ENCODE data around the gene PTCH1. TPM values are rescaled to one million over a fixed set of nuclear protein-coding genes. Genes with fewer than 3 reads are reported as not detected.

PTCH1 gene
- total RNA-seq, 2 experiments from 2014 or later: 3.4 to 4.0 TPM

- intact Hi-C loops (cut with micrococcal nuclease): no loop called here
- CTCF ChIA-PET: interaction anchor here (0.6 kb wide), 1 partner anchor 46 kb away, joined by 5 read pairs; no protein-coding TSS in a partner anchor
- peaks cover 19% of the 10 kb centered on the region for H3K27me3 Mint-ChIP-seq (ENCODE audit: low read depth)
- H3K27ac Mint-ChIP-seq: no peak overlapping the region
- H3K4me3 Mint-ChIP-seq: no peak overlapping the region
- no peaks in the 10 kb centered on the region for H3K9me3 Mint-ChIP-seq
- no peaks in the 10 kb centered on the region for H3K4me1 Mint-ChIP-seq (ENCODE audit: low read depth)
- no peak for DNase-seq
- no peaks in the 10 kb centered on the region for H3K36me3 Mint-ChIP-seq (ENCODE audit: low read depth)
Measured at GRCh38 chr9:95528908-95529502, 12.2 kb upstream of the PTCH1 start.

GRCh38 chr9:95522871-95523370 lies 6.2 kb upstream of the PTCH1 start:
- intact Hi-C loops (cut with micrococcal nuclease): no loop called here
- H3K36me3 Mint-ChIP-seq (ENCODE audit: low read depth): no peaks in the 10 kb centered on the region
- no peak overlapping the region for H3K27ac Mint-ChIP-seq
- no peaks in the 10 kb centered on the region for H3K4me1 Mint-ChIP-seq (ENCODE audit: low read depth)
- CTCF ChIA-PET: no interaction called here
- H3K4me3 Mint-ChIP-seq: no peak overlapping the region
- DNase-seq: no peak
- peaks cover 10% of the 10 kb centered on the region for H3K27me3 Mint-ChIP-seq (ENCODE audit: low read depth)
- H3K9me3 Mint-ChIP-seq: peaks cover 6% of the 10 kb centered on the region

GRCh38 chr9:95521699-95522098 lies 4.9 kb upstream of the PTCH1 start:
- peaks cover 8% of the 10 kb centered on the region for H3K27me3 Mint-ChIP-seq (ENCODE audit: low read depth)
- DNase-seq: no peak
- CTCF ChIA-PET: interaction anchor here (1.1 kb wide), 1 partner anchor 10 kb away, joined by 3 read pairs; no protein-coding TSS in a partner anchor
- no peak overlapping the region for H3K27ac Mint-ChIP-seq
- peaks cover 6% of the 10 kb centered on the region for H3K9me3 Mint-ChIP-seq
- no peaks in the 10 kb centered on the region for H3K4me1 Mint-ChIP-seq (ENCODE audit: low read depth)
- no peak overlapping the region for H3K4me3 Mint-ChIP-seq
- intact Hi-C loops (cut with micrococcal nuclease): no loop called here
- no peaks in the 10 kb centered on the region for H3K36me3 Mint-ChIP-seq (ENCODE audit: low read depth)

DNA sequence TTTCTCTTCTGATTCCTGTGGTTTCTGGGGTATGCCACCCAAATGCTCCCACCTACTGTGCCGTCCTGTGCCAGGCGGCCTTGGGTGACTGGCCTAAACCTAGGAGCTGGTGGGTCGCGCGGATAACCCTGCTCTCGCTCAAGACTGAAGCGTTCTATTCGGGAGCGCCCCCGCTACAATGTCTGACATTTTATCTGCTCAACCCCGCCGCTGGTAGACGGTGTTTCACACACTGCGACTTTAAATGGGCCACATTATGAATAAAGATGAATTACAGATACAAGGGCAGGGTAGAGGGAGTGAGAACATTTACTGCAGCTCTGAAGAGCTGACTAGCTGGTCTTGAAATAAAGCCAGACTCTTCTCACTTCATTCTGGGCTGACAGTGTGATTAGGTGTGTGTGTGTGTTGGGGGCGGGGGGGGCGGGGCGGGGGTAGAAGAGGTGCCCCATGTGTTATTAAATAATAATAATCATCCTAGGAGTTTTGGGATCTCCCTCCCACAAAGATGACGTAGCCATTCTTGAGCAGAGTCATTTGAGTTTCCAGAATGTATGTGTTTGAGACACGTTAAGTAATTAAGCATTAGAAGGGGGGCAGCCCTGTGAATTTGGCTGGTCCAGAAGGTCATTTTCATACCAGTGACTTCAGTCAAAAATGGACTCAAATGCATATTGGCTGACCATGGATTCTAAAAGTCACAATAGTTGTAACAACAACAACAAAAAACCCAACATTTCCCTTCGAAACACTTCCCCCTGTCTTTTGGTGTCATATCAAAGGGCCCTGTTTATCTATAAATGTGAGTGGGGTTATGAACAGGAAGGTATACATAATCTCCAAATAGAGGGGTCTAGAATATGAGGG lies 1.0 kb upstream of the PTCH1 start:
- H3K36me3 Mint-ChIP-seq (ENCODE audit: low read depth): peaks cover 2% of the 10 kb centered on the region
- no peak for DNase-seq
- peak overlapping the region; percentile 10 for H3K4me3 Mint-ChIP-seq
- intact Hi-C loops (cut with micrococcal nuclease): loop anchor here (10.0 kb wide), 1 partner anchor 793 kb away; the partner anchor contains the start of gene AOPEP
- peaks cover 12% of the 10 kb centered on the region for H3K4me1 Mint-ChIP-seq (ENCODE audit: low read depth)
- H3K27ac Mint-ChIP-seq: no peak overlapping the region
- H3K9me3 Mint-ChIP-seq: peaks cover 4% of the 10 kb centered on the region
- H3K27me3 Mint-ChIP-seq (ENCODE audit: low read depth): peaks cover 16% of the 10 kb centered on the region
- CTCF ChIA-PET: no interaction called here

- peaks cover 16% of the 10 kb centered on the region for H3K27me3 Mint-ChIP-seq (ENCODE audit: low read depth)
- intact Hi-C loops (cut with micrococcal nuclease): loop anchor here (10.0 kb wide), 1 partner anchor 791 kb away; the partner anchor contains the start of gene AOPEP
- H3K4me3 Mint-ChIP-seq: peak overlapping the region; percentile 93
- peaks cover 4% of the 10 kb centered on the region for H3K36me3 Mint-ChIP-seq (ENCODE audit: low read depth)
- peaks cover 4% of the 10 kb centered on the region for H3K9me3 Mint-ChIP-seq
- H3K27ac Mint-ChIP-seq: peak overlapping the region; percentile 44
- CTCF ChIA-PET: interaction anchor here (0.6 kb wide), 1 partner anchor 388 kb away, joined by 3 read pairs; no protein-coding TSS in a partner anchor
- DNase-seq: no peak
- peaks cover 20% of the 10 kb centered on the region for H3K4me1 Mint-ChIP-seq (ENCODE audit: low read depth)
Measured at GRCh38 chr9:95516221-95516733, 494 bp downstream of the PTCH1 start.

GRCh38 chr9:95515272-95516113 lies 1.3 kb downstream of the PTCH1 start:
- H3K27me3 Mint-ChIP-seq (ENCODE audit: low read depth): peaks cover 16% of the 10 kb centered on the region
- H3K9me3 Mint-ChIP-seq: peaks cover 4% of the 10 kb centered on the region
- H3K27ac Mint-ChIP-seq: no peak overlapping the region
- peaks cover 20% of the 10 kb centered on the region for H3K4me1 Mint-ChIP-seq (ENCODE audit: low read depth)
- intact Hi-C loops (cut with micrococcal nuclease): loop anchor here (10.0 kb wide), 1 partner anchor 791 kb away; the partner anchor contains the start of gene AOPEP
- peaks cover 4% of the 10 kb centered on the region for H3K36me3 Mint-ChIP-seq (ENCODE audit: low read depth)
- CTCF ChIA-PET: interaction anchor here (0.6 to 1.0 kb wide), 2 partner anchors 21 to 388 kb away, joined by 3 read pairs; no protein-coding TSS in a partner anchor
- H3K4me3 Mint-ChIP-seq: peak overlapping the region; percentile 62
- peak; percentile 69 for DNase-seq

DNA sequence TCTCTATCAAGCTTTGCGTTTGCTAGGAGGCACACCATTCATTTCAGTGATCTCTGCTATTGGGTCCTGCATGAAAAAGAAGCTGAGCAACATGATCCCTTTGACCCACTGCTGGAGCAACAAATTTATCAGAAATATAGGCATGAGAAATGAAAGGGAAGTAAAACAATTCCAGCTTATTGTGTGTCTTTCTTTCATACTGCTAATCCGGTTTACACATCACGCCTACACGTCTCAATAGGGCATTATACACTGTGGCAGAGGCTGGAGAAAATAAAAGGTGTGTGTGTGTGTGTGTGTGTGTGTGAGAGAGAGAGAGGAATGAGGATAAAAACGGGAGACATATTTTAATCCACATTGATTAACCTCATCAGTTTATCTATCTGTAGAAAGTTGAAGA lies 2.4 kb downstream of the PTCH1 start:
- DNase-seq: no peak
- H3K9me3 Mint-ChIP-seq: peaks cover 2% of the 10 kb centered on the region
- peaks cover 16% of the 10 kb centered on the region for H3K27me3 Mint-ChIP-seq (ENCODE audit: low read depth)
- CTCF ChIA-PET: interaction anchor here (0.6 to 1.3 kb wide), 3 partner anchors 19 to 386 kb away, joined by 3 to 4 read pairs (median 3); no protein-coding TSS in a partner anchor
- H3K4me3 Mint-ChIP-seq: no peak overlapping the region
- H3K36me3 Mint-ChIP-seq (ENCODE audit: low read depth): peaks cover 4% of the 10 kb centered on the region
- H3K27ac Mint-ChIP-seq: no peak overlapping the region
- intact Hi-C loops (cut with micrococcal nuclease): loop anchor here (5.0 to 10.0 kb wide), 3 partner anchors 543 to 1347 kb away; partner anchors contain the start of gene AOPEP
- peaks cover 25% of the 10 kb centered on the region for H3K4me1 Mint-ChIP-seq (ENCODE audit: low read depth)

- CTCF ChIA-PET: interaction anchor here (0.6 to 1.3 kb wide), 2 partner anchors 116 to 386 kb away, joined by 3 to 4 read pairs; no protein-coding TSS in a partner anchor
- peaks cover 25% of the 10 kb centered on the region for H3K4me1 Mint-ChIP-seq (ENCODE audit: low read depth)
Measured at GRCh38 chr9:95513711-95514110, 3.1 kb downstream of the PTCH1 start.

GRCh38 chr9:95512709-95513095 lies 4.1 kb downstream of the PTCH1 start:
- Mint-ChIP-seq H3K4me3 (peak overlapping the region; percentile 91), H3K27me3 (ENCODE audit: low read depth) (peaks cover 18% of the 10 kb centered on the region), H3K4me1 (ENCODE audit: low read depth) (peaks cover 25% of the 10 kb centered on the region), H3K9me3 (no peaks in the 10 kb centered on the region), H3K36me3 (ENCODE audit: low read depth) (peaks cover 4% of the 10 kb centered on the region), H3K27ac (no peak overlapping the region)
- no peak for DNase-seq
- CTCF ChIA-PET: interaction anchor here (1.2 kb wide), 1 partner anchor 9 kb away, joined by 3 read pairs; no protein-coding TSS in a partner anchor
- intact Hi-C loops (cut with micrococcal nuclease): loop anchor here (1.0 to 10.0 kb wide), 4 partner anchors 212 to 1345 kb away; partner anchors contain the start of gene AOPEP

More at GRCh38 chr9:95513711-95514110, 3.1 kb downstream of the PTCH1 start:
- Mint-ChIP-seq H3K36me3 (ENCODE audit: low read depth) (peaks cover 4% of the 10 kb centered on the region), H3K4me3 (no peak overlapping the region), H3K9me3 (peaks cover 1% of the 10 kb centered on the region), H3K27ac (no peak overlapping the region), H3K27me3 (ENCODE audit: low read depth) (peaks cover 16% of the 10 kb centered on the region)
- intact Hi-C loops (cut with micrococcal nuclease): loop anchor here (5.0 to 10.0 kb wide), 3 partner anchors 544 to 1346 kb away; partner anchors contain the start of gene AOPEP
- DNase-seq: no peak

DNA sequence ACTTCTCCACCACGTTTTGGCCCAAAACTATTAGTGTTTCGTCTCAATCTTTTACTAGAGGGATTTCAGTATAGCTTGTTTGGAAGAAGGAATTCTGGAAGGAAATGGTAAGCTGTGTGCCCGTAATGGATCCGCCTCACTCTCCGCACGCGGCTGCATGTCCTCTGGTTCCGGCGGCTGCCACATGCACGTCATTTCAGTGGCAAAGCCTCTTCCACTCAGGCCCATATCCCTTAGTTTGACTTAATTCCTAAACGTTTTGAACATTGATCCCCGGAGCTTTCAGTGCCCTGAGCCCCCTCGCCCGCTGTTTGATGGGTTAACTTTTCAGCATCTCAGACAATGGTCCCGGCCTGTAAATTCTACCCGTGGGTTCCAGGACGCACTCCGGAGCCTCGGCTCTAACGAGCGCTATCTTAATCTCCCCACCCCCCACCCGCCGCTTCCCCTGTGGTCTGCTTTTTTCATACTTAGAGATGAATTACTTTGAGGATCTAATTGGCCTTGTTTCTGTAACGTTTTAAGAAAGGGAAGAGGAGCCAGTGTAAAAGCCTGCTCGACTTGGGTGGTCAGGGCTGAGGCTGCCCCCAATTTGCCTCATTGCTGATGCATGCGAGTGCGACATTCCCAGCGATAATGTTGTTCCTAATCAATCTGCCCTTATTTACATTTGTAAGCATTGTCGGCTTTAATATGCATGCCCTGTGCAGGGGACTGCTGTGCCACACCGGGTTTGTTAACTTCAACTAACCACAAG lies 4.6 kb downstream of the PTCH1 start:
- Mint-ChIP-seq H3K4me1 (ENCODE audit: low read depth) (peaks cover 25% of the 10 kb centered on the region), H3K27ac (peak overlapping the region; percentile 85), H3K27me3 (ENCODE audit: low read depth) (peaks cover 13% of the 10 kb centered on the region)

More for the DNA sequence above, 4.6 kb downstream of the PTCH1 start:
- intact Hi-C loops (cut with micrococcal nuclease): loop anchor here (1.0 to 10.0 kb wide), 5 partner anchors 212 to 1345 kb away; partner anchors contain the start of gene AOPEP
- CTCF ChIA-PET: interaction anchor here (1.2 kb wide), 1 partner anchor 10 kb away, joined by 3 read pairs; no protein-coding TSS in a partner anchor
- Mint-ChIP-seq H3K4me3 (peak overlapping the region; percentile 91), H3K9me3 (no peaks in the 10 kb centered on the region), H3K36me3 (ENCODE audit: low read depth) (peaks cover 4% of the 10 kb centered on the region)
- peak; percentile 34 for DNase-seq
